Liver (tissue), 2 donors: Measurements from ENCODE around the gene SNX3.

Source experiments
- CTCF ChIP-seq: fragments of 150-350 bp; IDR thresholded peaks from 2 replicates; pipeline ENCODE4 v1.5.1; 2017; ENCODE audit warnings: improper control_type of control experiment, low read depth, low read length; ENCODE audit not compliant: missing input control
- TF ChIP-seq, protein P1 (sequence below): IDR thresholded peaks from 2 replicates; pipeline ENCODE4 v1.6.1; 2016; ENCODE audit warnings: antibody characterized with exemption
- donor health status: healthy.

DNA sequence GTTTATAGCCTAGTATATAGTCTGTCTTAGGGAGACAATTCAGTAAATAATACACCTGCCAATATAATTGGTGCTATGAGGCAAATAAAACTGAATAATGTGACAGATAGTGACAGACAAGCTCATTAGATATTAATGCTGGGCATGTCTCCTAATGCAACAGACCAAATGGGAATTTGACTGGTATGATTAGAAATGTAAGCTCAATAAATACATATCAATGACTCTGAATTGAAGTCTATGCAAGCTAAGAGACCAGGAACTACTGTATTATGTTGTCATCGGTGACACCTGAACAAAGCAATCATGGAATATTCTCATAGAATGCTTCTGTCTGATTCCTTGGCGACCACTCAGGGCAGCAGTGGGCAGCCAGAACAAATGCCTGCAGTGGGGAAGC lies 2.5 kb upstream of the SNX3 start:
- TF ChIP-seq CTCF = no peak
- TF ChIP-seq, protein P1, sequence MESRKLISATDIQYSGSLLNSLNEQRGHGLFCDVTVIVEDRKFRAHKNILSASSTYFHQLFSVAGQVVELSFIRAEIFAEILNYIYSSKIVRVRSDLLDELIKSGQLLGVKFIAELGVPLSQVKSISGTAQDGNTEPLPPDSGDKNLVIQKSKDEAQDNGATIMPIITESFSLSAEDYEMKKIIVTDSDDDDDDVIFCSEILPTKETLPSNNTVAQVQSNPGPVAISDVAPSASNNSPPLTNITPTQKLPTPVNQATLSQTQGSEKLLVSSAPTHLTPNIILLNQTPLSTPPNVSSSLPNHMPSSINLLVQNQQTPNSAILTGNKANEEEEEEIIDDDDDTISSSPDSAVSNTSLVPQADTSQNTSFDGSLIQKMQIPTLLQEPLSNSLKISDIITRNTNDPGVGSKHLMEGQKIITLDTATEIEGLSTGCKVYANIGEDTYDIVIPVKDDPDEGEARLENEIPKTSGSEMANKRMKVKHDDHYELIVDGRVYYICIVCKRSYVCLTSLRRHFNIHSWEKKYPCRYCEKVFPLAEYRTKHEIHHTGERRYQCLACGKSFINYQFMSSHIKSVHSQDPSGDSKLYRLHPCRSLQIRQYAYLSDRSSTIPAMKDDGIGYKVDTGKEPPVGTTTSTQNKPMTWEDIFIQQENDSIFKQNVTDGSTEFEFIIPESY = no peak
